HG03108 (cell line): ENCODE measurements around the gene SRRM5.
A peak's percentile ranks its signal among the peaks of the same experiment; 100 is the strongest.
"Not testable (repeated sequence)": the region's sequence is repeated elsewhere in the genome, so short reads cannot be mapped to it uniquely, and the experiment has no call there.

Source experiments
- ATAC-seq: cut with Tn5 transposase; IDR thresholded peaks from one replicate; pipeline ENCODE4 v1.9.1; 2021; ENCODE audit warnings: moderate library complexity; ENCODE audit not compliant: unreplicated experiment

SRRM5 gene

GRCh38 chr19:43612374-43612773 is 486 bp downstream of the SRRM5 start:
- no peak for ATAC-seq

- no peak for ATAC-seq
Observed at GRCh38 chr19:43616306-43616705, 4.4 kb downstream of the SRRM5 start.

- ATAC-seq: no peak
Observed at GRCh38 chr19:43616954-43617353, 5.1 kb downstream of the SRRM5 start.

GRCh38 chr19:43618921-43619261 is 7.0 kb downstream of the SRRM5 start:
- peak; percentile 19 for ATAC-seq

- peak; percentile 63 for ATAC-seq
Observed at GRCh38 chr19:43619262-43620060, 7.6 kb downstream of the SRRM5 start, which contains the start of gene ZNF428. TSS of gene ZNF428 (minus strand) at chr19:43619629. CDS start at chr19:43614304, 5,325 bp downstream.

- ATAC-seq: peak; percentile 2
Observed at GRCh38 chr19:43620061-43621001, 8.4 kb downstream of the SRRM5 start.

- no peak for ATAC-seq
Observed at GRCh38 chr19:43622070-43622469, 10.2 kb downstream of the SRRM5 start.

- ATAC-seq: no peak
Observed at GRCh38 chr19:43622956-43623355, 11.1 kb downstream of the SRRM5 start.

- no peak for ATAC-seq
Observed at GRCh38 chr19:43623889-43624670, 12.2 kb downstream of the SRRM5 start.

GRCh38 chr19:43624933-43625332 is 13.0 kb downstream of the SRRM5 start:
- ATAC-seq: no peak

- ATAC-seq: no peak
Observed at GRCh38 chr19:43625918-43626579, 14.2 kb downstream of the SRRM5 start.

- ATAC-seq: no peak
Observed at GRCh38 chr19:43626838-43627237, 14.9 kb downstream of the SRRM5 start.

- no peak for ATAC-seq
Observed at GRCh38 chr19:43628646-43629326, 16.9 kb downstream of the SRRM5 start.

- ATAC-seq: no peak
Observed at GRCh38 chr19:43631491-43631890, 19.6 kb downstream of the SRRM5 start.

- ATAC-seq: no peak
Observed at GRCh38 chr19:43633520-43633919, 21.6 kb downstream of the SRRM5 start.

GRCh38 chr19:43634068-43634467 is 22.2 kb downstream of the SRRM5 start:
- ATAC-seq: no peak

GRCh38 chr19:43634506-43634871 is 22.6 kb downstream of the SRRM5 start:
- ATAC-seq: no peak

- ATAC-seq: no peak
Observed at GRCh38 chr19:43634872-43635560, 23.1 kb downstream of the SRRM5 start.

- not testable (repeated sequence) for ATAC-seq
Observed at GRCh38 chr19:43635561-43635940, 23.7 kb downstream of the SRRM5 start.
